Epithelial cell of proximal tubule (primary cell): ENCODE data around the gene PARP2. TPM values are rescaled to one million over a fixed set of nuclear protein-coding genes. Genes with fewer than 3 reads are reported as not detected.
"Not testable (repeated sequence)": the region's sequence is repeated elsewhere in the genome, so short reads cannot be mapped to it uniquely, and the experiment has no call there.

Source experiments
- DNase-seq: peaks from one replicate; pipeline ENCODE4 v3.0.0-alpha.2; 2011; ENCODE audit warnings: low read depth
- H3K4me3 ChIP-seq: 2 replicates; pipeline ENCODE4 v1.5.1; 2011; ENCODE audit warnings: low read depth, mild to moderate bottlenecking, low read length
- CTCF ChIP-seq: conservative IDR thresholded peaks from 2 replicates; pipeline ENCODE4 v1.5.1; 2012; ENCODE audit warnings: low read depth, mild to moderate bottlenecking, low read length
- total RNA-seq: library from RNA; depleted of rRNA; stranded (reverse); fragments of >200 nt; gene quantifications from 2 replicates; pipeline ENCODE4 v1.2.3, GENCODE V29; 2015

The PARP2 gene
- total RNA-seq, 1 donor from 2014 or later: 23.1 TPM

DNA sequence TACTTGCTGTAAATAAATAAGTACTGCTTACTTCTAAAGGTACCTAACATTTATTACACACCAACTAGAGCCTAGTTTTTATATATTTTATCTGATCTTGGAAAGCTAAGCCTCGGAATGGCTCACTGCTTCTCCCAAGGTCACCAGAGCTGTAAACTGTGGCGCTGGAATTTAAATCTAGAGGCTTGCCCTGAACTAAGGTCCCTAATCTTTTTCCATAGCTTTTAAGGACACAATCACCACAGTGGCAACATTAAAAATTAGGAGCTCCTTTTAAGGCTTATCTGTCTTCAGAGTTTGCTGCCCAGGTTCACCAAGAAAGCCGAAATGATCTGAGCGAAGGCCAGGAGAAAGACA, 11.0 kb upstream of the PARP2 start:
- no peak for DNase-seq
- H3K4me3 ChIP-seq: peak overlapping the region; percentile 83
- TF ChIP-seq CTCF: no peak

- peak; percentile 62 for DNase-seq
- TF ChIP-seq CTCF: no peak
- peak within 1 kb of the TSS; percentile 83 for H3K4me3 ChIP-seq
These were observed 10.5 kb upstream of the PARP2 start, which contains the start of gene CCNB1IP1 for GRCh38 chr14:20332788-20333493. Gene CCNB1IP1 (minus strand): TSS chr14:20333279. CDS start chr14:20316523, 16,756 bp downstream.

GRCh38 chr14:20333494-20333841, 10.0 kb upstream of the PARP2 start:
- H3K4me3 ChIP-seq: peak overlapping the region; percentile 83
- no peak for TF ChIP-seq CTCF
- DNase-seq: no peak

DNA sequence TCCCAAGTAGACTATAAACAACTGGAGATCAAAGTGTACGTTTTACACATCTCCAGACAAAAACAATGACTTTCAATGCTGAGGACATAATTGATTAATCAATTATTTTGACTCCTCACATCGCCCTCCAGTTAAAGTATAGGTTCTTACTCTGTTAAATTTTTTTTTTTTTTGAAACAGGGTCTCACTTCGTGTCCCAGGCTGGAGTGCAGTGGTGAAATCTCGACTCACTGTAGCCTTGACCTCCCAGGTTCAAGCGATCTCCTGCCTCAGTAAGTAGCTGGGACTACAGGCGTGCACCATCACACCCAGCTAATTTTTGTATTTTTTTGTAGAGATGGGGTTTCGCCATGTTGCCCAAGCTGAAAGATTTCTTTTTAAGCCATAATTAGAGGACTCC, 9.4 kb upstream of the PARP2 start:
- no peak for TF ChIP-seq CTCF
- no peak for DNase-seq
- no peak overlapping the region for H3K4me3 ChIP-seq

DNA sequence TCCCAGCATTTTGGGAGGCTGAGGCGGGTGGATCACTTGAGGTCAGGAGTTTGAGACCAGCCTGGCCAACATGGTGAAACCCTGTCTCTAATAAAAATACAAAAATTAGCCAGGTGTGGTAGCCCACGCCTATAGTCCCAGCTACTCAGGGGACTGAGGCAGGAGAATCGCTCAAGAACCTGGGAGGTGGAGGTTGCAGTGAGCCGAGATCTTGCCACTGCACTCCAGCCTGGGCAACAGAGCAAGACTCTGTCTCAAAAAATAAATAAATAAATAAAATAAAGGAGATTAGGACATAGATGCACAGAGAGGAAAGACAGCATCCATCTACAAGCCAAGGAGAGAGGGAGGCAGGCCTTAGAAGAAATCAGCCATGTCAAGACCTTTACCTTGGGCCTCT, 2.4 kb upstream of the PARP2 start:
- not testable (repeated sequence) for H3K4me3 ChIP-seq, DNase-seq

DNA sequence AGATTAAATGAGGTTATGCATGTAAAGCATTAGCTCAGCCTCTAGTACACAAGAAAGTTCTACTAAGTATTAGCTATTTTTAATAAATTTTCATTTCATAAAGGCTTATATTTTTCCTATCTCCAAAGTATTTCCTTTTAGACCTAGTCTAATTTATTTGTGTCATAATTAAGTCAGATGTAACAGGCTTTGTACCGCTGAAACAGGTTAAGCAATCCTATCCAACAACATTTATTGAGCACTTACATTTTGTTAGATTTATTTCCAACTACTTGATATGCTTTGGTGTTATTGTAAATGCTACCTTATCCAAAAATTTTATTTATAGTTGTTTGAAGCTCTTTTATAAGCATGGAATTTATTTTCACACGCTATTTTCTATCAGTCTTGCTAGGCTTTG, 1.8 kb upstream of the PARP2 start:
- TF ChIP-seq CTCF: no peak
- DNase-seq: no peak
- peak overlapping the region; percentile 77 for H3K4me3 ChIP-seq

DNA sequence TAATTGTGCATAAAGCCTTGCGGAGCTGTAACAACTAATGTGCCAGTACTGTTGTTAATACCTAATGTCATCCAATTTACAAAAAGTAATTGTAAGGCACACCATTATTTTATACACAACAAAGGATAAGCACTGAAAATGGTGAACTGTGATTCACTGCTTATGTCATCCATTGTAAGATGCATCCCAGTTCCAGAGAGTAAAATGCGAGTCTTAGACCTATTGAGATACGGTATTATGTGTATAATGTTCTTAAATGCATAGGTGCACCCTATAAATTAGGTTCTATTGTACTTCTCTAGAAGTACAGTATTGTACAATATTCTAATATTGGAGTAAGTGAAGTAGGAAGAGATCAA, 406 bp downstream of the PARP2 start:
- no peak for DNase-seq
- no peak for TF ChIP-seq CTCF

GRCh38 chr14:20345366-20345765, 1.9 kb downstream of the PARP2 start:
- DNase-seq: no peak
- H3K4me3 ChIP-seq: no peak overlapping the region
- no peak for TF ChIP-seq CTCF

More for the DNA sequence above, 406 bp downstream of the PARP2 start:
- H3K4me3 ChIP-seq: peak overlapping the region; percentile 69
